GM12878 (cell line): Measurements from ENCODE around the gene ANKMY1. TPM values are rescaled to one million over a fixed set of nuclear protein-coding genes. Genes with fewer than 3 reads are reported as not detected.

ENCODE experiments used
- ATAC-seq: fragments of 200-7000 bp; cut with Tn5 transposase; 3 replicates; pipeline ENCODE4 v1.9.1; 2020; ENCODE audit warnings: mild to moderate bottlenecking, moderate library complexity
- BruUV-seq: library from RNA; stranded (reverse); fragments of 400-500 nt; replicated peaks from 2 replicates; lab custom pipeline; 2021; lab: Mats Ljungman, UMichigan
- CTCF ChIA-PET: fragments of 300-600 bp; sonication (Branson Sonifier 250); formaldehyde crosslinking; extraction: SDS; loops from one replicate; lab custom pipeline; 2021; ENCODE audit warnings: inconsistent platforms; lab: Yijun Ruan, JAX
- POLR2A ChIA-PET: fragments of 350-600 bp; formaldehyde crosslinking; extraction: SDS; loops from one replicate; lab custom pipeline; 2021; ENCODE audit warnings: inconsistent platforms; lab: Charles Lee
- RAD21 ChIA-PET: fragments of 300-600 bp; sonication (Branson Sonifier 250); formaldehyde crosslinking; loops from one replicate; lab custom pipeline; 2023; ENCODE audit warnings: antibody characterized with exemption; ENCODE audit not compliant: unreplicated experiment; lab: Charles Lee
- SMC1A ChIA-PET: fragments of 300-600 bp; sonication (Branson Sonifier 250); formaldehyde crosslinking; loops from one replicate; lab custom pipeline; 2023; ENCODE audit not compliant: unreplicated experiment, uncharacterized antibody; lab: Charles Lee
- DNase-seq: peaks from one replicate; pipeline ENCODE4 v3.0.0-alpha.2; 2011; ENCODE audit warnings: low read depth, low spot score
- FAIRE-seq: peaks from 3 replicates; lab custom pipeline; 2011; peaks lifted over from hg19 to GRCh38; lab: Jason Lieb, UNC
- H2AFZ ChIP-seq: 2 replicates; pipeline ENCODE4 v1.6.0; 2011; ENCODE audit warnings: low read depth, low read length, control low read depth; ENCODE audit not compliant: control insufficient read depth
- H3K27ac ChIP-seq: 2 replicates; pipeline ENCODE4 v1.5.1; 2011; ENCODE audit warnings: control low read depth; ENCODE audit not compliant: control insufficient read depth, insufficient read depth
- H3K27me3 ChIP-seq, 2 experiments: replicated peaks in 1 of 2; 2 replicates each; pipeline versions ENCODE4 v1.6.0 to v1.6.1; 2011; ENCODE audit warnings: low read length in 1 of 2; ENCODE audit not compliant: control insufficient read depth in 2 of 2, insufficient read depth in 2 of 2
- H3K36me3 ChIP-seq, 2 experiments: 2 replicates each; pipeline ENCODE4 v1.5.1; 2011; ENCODE audit warnings: low read length in 1 of 2; ENCODE audit not compliant: control insufficient read depth in 2 of 2, insufficient read depth in 2 of 2
- H3K4me1 ChIP-seq: 2 replicates; pipeline ENCODE4 v1.6.1; 2011; ENCODE audit warnings: mild to moderate bottlenecking, low read length, moderate library complexity, mixed read lengths; ENCODE audit not compliant: control insufficient read depth, insufficient read depth
- H3K4me2 ChIP-seq: 2 replicates; pipeline ENCODE4 v1.6.0; 2011; ENCODE audit warnings: control low read depth; ENCODE audit not compliant: control insufficient read depth, insufficient read depth
- H3K4me3 ChIP-seq: fragments of 200-600 bp; sonication (generic); 2 replicates; pipeline ENCODE4 v1.5.1; 2016
- H3K79me2 ChIP-seq: 2 replicates; pipeline ENCODE4 v1.6.0; 2011; ENCODE audit warnings: low read length; ENCODE audit not compliant: control insufficient read depth, insufficient read depth
- H3K9ac ChIP-seq: 2 replicates; pipeline ENCODE4 v1.8.0; 2011; ENCODE audit warnings: low read length, control low read depth, mixed read lengths; ENCODE audit not compliant: control insufficient read depth, insufficient read depth
- H3K9me3 ChIP-seq: replicated peaks from 3 replicates; pipeline ENCODE4 v1.5.1; 2011; ENCODE audit warnings: mild to moderate bottlenecking, low read length; ENCODE audit not compliant: control insufficient read depth, insufficient read depth
- H4K20me1 ChIP-seq: 2 replicates; pipeline ENCODE4 v1.6.0; 2011; ENCODE audit not compliant: control insufficient read depth, insufficient read depth
- PML ChIP-seq: IDR thresholded peaks from 2 replicates; pipeline ENCODE4 v1.6.1; 2012; ENCODE audit warnings: low read length, inconsistent platforms
- STAT3 ChIP-seq: IDR thresholded peaks from 2 replicates; pipeline ENCODE4 v1.6.1; 2011; ENCODE audit warnings: low read depth, low read length, improper control_type of control experiment
- WGBS: methylation state at CpG from one replicate; pipeline ENCODE4 v1.1.6; 2016; ENCODE audit warnings: low lambda C conversion rate; ENCODE audit not compliant: insufficient replicate concordance, insufficient coverage; ENCODE audit errors: missing lambda C conversion rate; 5-methylcytosine and 5-hydroxymethylcytosine counted together
- in situ Hi-C: fragments of 300-500 bp; cut with MboI; formaldehyde crosslinking; loops from 9 replicates; pipeline ENCODE4 v1.14.3; 2018; ENCODE audit warnings: mixed read lengths
- intact Hi-C: fragments of 100-400 bp; cut with micrococcal nuclease; formaldehyde crosslinking; loops from one replicate; pipeline ENCODE4 v1.14.2; 2022; ENCODE audit not compliant: unreplicated experiment
- polyA plus RNA-seq, 11 experiments: library from polyadenylated mRNA; depleted of rRNA in 4 of 11; unstranded in 6 of 11; stranded (reverse) in 5 of 11; fragments of >200 nt; fragmentation: Nextera tagmentation in 4 of 11; fragmentation: Illumina TruSeq in 1 of 11; extraction: Ambion mirVana in 4 of 11; extraction: Trizol in 1 of 11; gene quantifications; 1 replicate in 1 of 11; 2 replicates in 10 of 11; pipeline versions ENCODE4 v1.2.1 to v1.2.3, GENCODE V29; 2011 to 2016; ENCODE audit warnings: inconsistent platforms in 2 of 11, missing spikeins in 2 of 11, low read depth in 1 of 11
- total RNA-seq, 4 experiments: library from RNA; depleted of rRNA in 3 of 4; stranded (reverse); fragments of >200 nt in 3 of 4; fragmentation: Illumina TruSeq in 1 of 4; extraction: Trizol in 1 of 4; gene quantifications; 2 replicates each; pipeline versions ENCODE4 v1.2.1 to v1.2.3, GENCODE V29; 2013 to 2021
- TF ChIP-seq, protein P1 (sequence below): fragments of 450-650 bp; IDR thresholded peaks from 2 replicates; pipeline ENCODE4 v1.6.1; 2018; ENCODE audit warnings: mild to moderate bottlenecking, low read depth, moderate library complexity; ENCODE audit not compliant: partially characterized antibody

ANKMY1 gene
- total and polyA plus RNA-seq, 10 of the 15 experiments (the other 5 are each of a cell fraction or from before 2014, with no cell fraction given) = 1.1 to 15.3 (median 11.1) TPM

DNA sequence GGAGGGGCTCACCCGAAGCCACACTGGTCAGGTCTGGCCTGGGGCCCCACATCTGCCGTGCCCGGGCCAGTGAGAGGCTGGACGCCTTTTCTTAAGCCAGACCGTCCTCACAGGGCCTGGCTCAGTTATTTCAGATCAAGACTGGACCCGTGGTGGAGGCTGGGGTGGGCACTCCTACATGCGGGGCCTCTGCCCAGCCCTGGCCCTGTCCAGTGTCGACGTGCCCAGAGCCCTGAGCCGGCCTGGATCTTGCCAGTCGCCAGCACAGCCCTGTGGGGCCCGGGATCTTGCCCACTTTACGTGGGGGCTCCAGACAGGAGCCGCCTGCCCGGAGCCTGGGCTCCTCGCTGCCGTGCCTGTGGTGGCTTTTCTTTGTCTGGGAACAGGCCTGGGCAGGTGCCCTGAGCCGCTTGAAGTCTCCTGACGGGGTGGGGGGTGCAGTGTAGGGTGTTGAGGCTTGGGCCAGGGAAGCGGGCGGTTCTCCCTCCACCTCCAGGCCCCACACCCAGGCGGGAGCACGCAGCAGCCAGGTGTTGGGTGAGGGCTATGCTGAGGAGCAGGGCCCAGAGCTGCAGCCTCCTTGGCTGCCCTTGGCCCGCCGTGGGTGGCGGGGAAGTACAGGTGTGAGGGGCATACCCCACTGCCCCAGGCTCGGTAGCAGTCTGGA, 116.3 kb downstream of the ANKMY1 start:
- H3K79me2 ChIP-seq = no peaks in the 10 kb centered on the region
- no TSS peak for BruUV-seq
- H3K36me3 ChIP-seq = no peaks in the 10 kb centered on the region
- RAD21 ChIA-PET = no interaction called here
- in situ Hi-C loops (loop anchor here (10.0 kb wide), 1 partner anchor 377 kb away; no protein-coding TSS in a partner anchor), intact Hi-C loops (no loop called here)
- TF ChIP-seq STAT3 = no peak
- TF ChIP-seq, protein P1, sequence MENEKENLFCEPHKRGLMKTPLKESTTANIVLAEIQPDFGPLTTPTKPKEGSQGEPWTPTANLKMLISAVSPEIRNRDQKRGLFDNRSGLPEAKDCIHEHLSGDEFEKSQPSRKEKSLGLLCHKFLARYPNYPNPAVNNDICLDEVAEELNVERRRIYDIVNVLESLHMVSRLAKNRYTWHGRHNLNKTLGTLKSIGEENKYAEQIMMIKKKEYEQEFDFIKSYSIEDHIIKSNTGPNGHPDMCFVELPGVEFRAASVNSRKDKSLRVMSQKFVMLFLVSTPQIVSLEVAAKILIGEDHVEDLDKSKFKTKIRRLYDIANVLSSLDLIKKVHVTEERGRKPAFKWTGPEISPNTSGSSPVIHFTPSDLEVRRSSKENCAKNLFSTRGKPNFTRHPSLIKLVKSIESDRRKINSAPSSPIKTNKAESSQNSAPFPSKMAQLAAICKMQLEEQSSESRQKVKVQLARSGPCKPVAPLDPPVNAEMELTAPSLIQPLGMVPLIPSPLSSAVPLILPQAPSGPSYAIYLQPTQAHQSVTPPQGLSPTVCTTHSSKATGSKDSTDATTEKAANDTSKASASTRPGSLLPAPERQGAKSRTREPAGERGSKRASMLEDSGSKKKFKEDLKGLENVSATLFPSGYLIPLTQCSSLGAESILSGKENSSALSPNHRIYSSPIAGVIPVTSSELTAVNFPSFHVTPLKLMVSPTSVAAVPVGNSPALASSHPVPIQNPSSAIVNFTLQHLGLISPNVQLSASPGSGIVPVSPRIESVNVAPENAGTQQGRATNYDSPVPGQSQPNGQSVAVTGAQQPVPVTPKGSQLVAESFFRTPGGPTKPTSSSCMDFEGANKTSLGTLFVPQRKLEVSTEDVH = no peak
- no peak for TF ChIP-seq PML
- ATAC-seq (no peak), DNase-seq (no peak), FAIRE-seq (no peak)
- CTCF ChIA-PET = no interaction called here
- no peak overlapping the region for H3K4me2 ChIP-seq
- WGBS = 31% methylated on average over 27 of the region's 27 CpGs
- POLR2A ChIA-PET = no interaction called here
- SMC1A ChIA-PET = no interaction called here
- H3K27me3 ChIP-seq = peaks cover 7 to 13% of the 10 kb centered on the region in 2 experiments
- no peak overlapping the region for H3K4me3 ChIP-seq
- no peak overlapping the region for H2AFZ ChIP-seq
- H3K27ac ChIP-seq = no peak overlapping the region
- H3K9me3 ChIP-seq = no peaks in the 10 kb centered on the region
- no peak overlapping the region for H3K9ac ChIP-seq
- H4K20me1 ChIP-seq = 0 out of 2 replicates have a peak, but pooled peaks cover 2% of the 10 kb centered on the region
- no peaks in the 10 kb centered on the region for H3K4me1 ChIP-seq
